HepG2 (cell line): ENCODE results near the gene PTPN12. TPM values are rescaled to one million over a fixed set of nuclear protein-coding genes. Genes with fewer than 3 reads are reported as not detected.

Experiments used
- ATAC-seq: fragments of 200-7000 bp; cut with Tn5 transposase; 3 replicates; pipeline ENCODE4 v1.9.1; 2020; ENCODE audit warnings: mild to moderate bottlenecking, moderate library complexity
- BruUV-seq: library from RNA; stranded (reverse); fragments of 400-500 nt; replicated peaks from 2 replicates; lab custom pipeline; 2021; lab: Mats Ljungman, UMichigan
- CTCF ChIA-PET: fragments of 300-600 bp; formaldehyde crosslinking; extraction: SDS; loops from one replicate; lab custom pipeline; 2021; ENCODE audit warnings: low total read pairs, inconsistent platforms, low intra/inter-chr PET ratio; lab: Yijun Ruan, JAX
- POLR2A ChIA-PET: fragments of 350-600 bp; sonication (Branson Sonifier 250); formaldehyde crosslinking; loops from one replicate; lab custom pipeline; 2020; ENCODE audit warnings: antibody characterized with exemption, inconsistent platforms; lab: Yijun Ruan, JAX
- DNase-seq: peaks from one replicate; pipeline ENCODE4 v3.0.0-alpha.2; 2015; ENCODE audit warnings: low spot score
- FAIRE-seq: peaks from 3 replicates; lab custom pipeline; 2011; peaks lifted over from hg19 to GRCh38; lab: Jason Lieb, UNC
- H2AFZ ChIP-seq: one replicate; pipeline ENCODE4 v1.6.1; 2011; ENCODE audit warnings: low read length, inconsistent platforms
- H3K27ac ChIP-seq: fragments of 300-600 bp; 3 replicates; pipeline ENCODE4 v1.8.0; 2011; ENCODE audit warnings: mixed run types, mild to moderate bottlenecking, mixed read lengths, low read length, inconsistent platforms; ENCODE audit not compliant: insufficient read depth; ENCODE audit errors: extremely low read length
- H3K27me3 ChIP-seq, 2 experiments: fragments of 200-600 bp in 1 of 2; 2 replicates in 1 of 2; 3 replicates in 1 of 2; pipeline versions ENCODE4 v1.6.0 to v1.8.0; 2011; ENCODE audit warnings: low read length in 2 of 2, mild to moderate bottlenecking in 2 of 2, moderate library complexity in 2 of 2, inconsistent platforms in 1 of 2; ENCODE audit not compliant: insufficient read depth in 2 of 2, control insufficient read depth in 1 of 2
- H3K36me3 ChIP-seq, 2 experiments: fragments of 200-600 bp in 1 of 2; replicated peaks in 1 of 2; 2 replicates in 1 of 2; 3 replicates in 1 of 2; pipeline versions ENCODE4 v1.5.1 to v1.8.0; 2011; ENCODE audit warnings: low read length in 2 of 2, inconsistent platforms in 1 of 2; ENCODE audit not compliant: insufficient read depth in 2 of 2, control insufficient read depth in 1 of 2
- H3K4me1 ChIP-seq: 2 replicates; pipeline ENCODE4 v1.5.1; 2012; ENCODE audit warnings: low read length, inconsistent platforms; ENCODE audit not compliant: insufficient read depth
- H3K4me2 ChIP-seq: 2 replicates; pipeline ENCODE4 v1.6.0; 2011; ENCODE audit warnings: low read depth, low read length, inconsistent platforms
- H3K4me3 ChIP-seq, 3 experiments: fragments of 200-600 bp in 1 of 3; sonication (generic), shearing (Covaris generic) in 1 of 3; replicated peaks in 1 of 3; 2 replicates each; pipeline ENCODE4 v1.5.1; 2011 to 2016; ENCODE audit warnings: low read length in 3 of 3, inconsistent platforms in 2 of 3, low read depth in 2 of 3, mild to moderate bottlenecking in 2 of 3, control low read depth in 1 of 3, mixed read lengths in 1 of 3; ENCODE audit not compliant: insufficient read depth in 1 of 3
- H3K79me2 ChIP-seq: one replicate; pipeline ENCODE4 v1.6.1; 2011; ENCODE audit warnings: low read length, inconsistent platforms; ENCODE audit not compliant: insufficient read depth
- H3K9ac ChIP-seq: 2 replicates; pipeline ENCODE4 v1.6.0; 2011; ENCODE audit warnings: mild to moderate bottlenecking, low read depth, low read length, inconsistent platforms; ENCODE audit not compliant: insufficient read depth
- H3K9me3 ChIP-seq: 2 replicates; pipeline ENCODE4 v1.5.1; 2012; ENCODE audit warnings: mild to moderate bottlenecking, low read length
- H4K20me1 ChIP-seq: 2 replicates; pipeline ENCODE4 v1.6.0; 2011; ENCODE audit warnings: inconsistent platforms, mild to moderate bottlenecking, low read length, moderate library complexity; ENCODE audit not compliant: insufficient read depth
- DR1 ChIP-seq: sonication (generic); formaldehyde crosslinking; IDR thresholded peaks from 2 replicates; pipeline ENCODE4 v1.8.0; 2021; ENCODE audit warnings: mild to moderate bottlenecking, missing genetic modification reagents, inconsistent platforms
- MAFF ChIP-seq: IDR thresholded peaks from 2 replicates; pipeline ENCODE4 v1.6.1; 2011; ENCODE audit warnings: low read depth, low read length, improper control_type of control experiment
- MAFK ChIP-seq, 2 experiments: IDR thresholded peaks in 1 of 2; conservative IDR thresholded peaks in 1 of 2; 2 replicates each; pipeline ENCODE4 v1.6.1; 2011; ENCODE audit warnings: improper control_type of control experiment in 2 of 2, low read length in 2 of 2
- MIER3 ChIP-seq: IDR thresholded peaks from 2 replicates; pipeline ENCODE4 v1.6.1; 2016; ENCODE audit warnings: missing compliant biosample characterization, borderline replicate concordance
- NCOR1 ChIP-seq: fragments of 200-600 bp; sonication (generic); IDR thresholded peaks from 2 replicates; pipeline ENCODE4 v1.7.0; 2017; ENCODE audit warnings: antibody characterized with exemption, low read length, borderline replicate concordance
- NR2C2 ChIP-seq: sonication (generic); formaldehyde crosslinking; IDR thresholded peaks from 2 replicates; pipeline ENCODE4 v1.4.0; 2020; ENCODE audit warnings: missing genetic modification reagents, mild to moderate bottlenecking, moderate library complexity, borderline replicate concordance
- PITX1 ChIP-seq: sonication (generic); formaldehyde crosslinking; IDR thresholded peaks from 2 replicates; pipeline ENCODE4 v1.5.1; 2020; ENCODE audit warnings: mild to moderate bottlenecking, missing genetic modification reagents
- SP1 ChIP-seq, 2 experiments: fragments of 450-650 bp in 1 of 2; sonication (generic) in 1 of 2; formaldehyde crosslinking in 1 of 2; IDR thresholded peaks; 2 replicates each; pipeline versions ENCODE4 v1.4.0 to v1.6.1; 2016 to 2020; ENCODE audit warnings: missing genetic modification reagents in 1 of 2
- TCF7 ChIP-seq: sonication (generic); IDR thresholded peaks from 2 replicates; pipeline ENCODE4 v1.6.1; 2016; ENCODE audit warnings: antibody characterized with exemption, low read depth
- ZEB1 ChIP-seq: IDR thresholded peaks from 2 replicates; pipeline ENCODE4 v1.6.1; 2012; ENCODE audit warnings: mild to moderate bottlenecking, low read depth, inconsistent platforms; ENCODE audit not compliant: insufficient replicate concordance
- ZNF33A ChIP-seq: sonication (generic); formaldehyde crosslinking; IDR thresholded peaks from 2 replicates; pipeline ENCODE4 v1.5.1; 2020; ENCODE audit warnings: missing genetic modification reagents, mild to moderate bottlenecking, moderate library complexity, borderline replicate concordance
- WGBS: methylation state at CpG from one replicate; pipeline ENCODE4 v1.1.6; 2017; ENCODE audit warnings: low lambda C conversion rate; 5-methylcytosine and 5-hydroxymethylcytosine counted together
- in situ Hi-C: cut with HindIII; loops from 2 replicates; pipeline ENCODE4 v1.10.0; 2017; ENCODE audit warnings: low pct_unique_long_range_greater_than_20kb; ENCODE audit not compliant: extremely low pct_ligation_motif_present
- intact Hi-C: fragments of 100-400 bp; cut with micrococcal nuclease; formaldehyde crosslinking; loops from one replicate; pipeline ENCODE4 v1.10.0; 2022; ENCODE audit not compliant: unreplicated experiment
- polyA plus RNA-seq, 8 experiments: library from polyadenylated mRNA; depleted of rRNA in 3 of 8; stranded (reverse) in 7 of 8; unstranded in 1 of 8; fragments of >200 nt; fragmentation: Illumina TruSeq in 4 of 8; extraction: Trizol in 4 of 8; gene quantifications; 2 replicates each; pipeline versions ENCODE4 v1.2.1 to v1.2.3, GENCODE V29; 2011 to 2016; ENCODE audit warnings: low read depth in 4 of 8, missing spikeins in 1 of 8, mixed read lengths in 1 of 8; ENCODE audit not compliant: insufficient read depth in 1 of 8
- total RNA-seq, 5 experiments: library from RNA; depleted of rRNA; stranded (reverse); fragments of >200 nt; fragmentation: Illumina TruSeq; extraction: Trizol; gene quantifications; 2 replicates each; pipeline ENCODE4 v1.2.3, GENCODE V29; 2016; ENCODE audit warnings: low read depth in 1 of 5
- TF ChIP-seq, protein P1 (sequence below): sonication (generic); formaldehyde crosslinking; IDR thresholded peaks from 2 replicates; pipeline ENCODE4 v1.5.1; 2020; ENCODE audit warnings: mild to moderate bottlenecking, missing genetic modification reagents
- TF ChIP-seq, protein P2 (sequence below): sonication (generic); formaldehyde crosslinking; IDR thresholded peaks from 2 replicates; pipeline ENCODE4 v1.4.0; 2020; ENCODE audit warnings: missing genetic modification reagents
- TF ChIP-seq, protein P3 (sequence below): IDR thresholded peaks from 2 replicates; pipeline ENCODE4 v1.4.0; 2020; ENCODE audit warnings: mild to moderate bottlenecking, missing genetic modification reagents

PTPN12 gene
- total and polyA plus RNA-seq, 2 of the 13 experiments (the other 11 are each of a cell fraction or from before 2014, with no cell fraction given) = 22.9 to 56.8 TPM

DNA sequence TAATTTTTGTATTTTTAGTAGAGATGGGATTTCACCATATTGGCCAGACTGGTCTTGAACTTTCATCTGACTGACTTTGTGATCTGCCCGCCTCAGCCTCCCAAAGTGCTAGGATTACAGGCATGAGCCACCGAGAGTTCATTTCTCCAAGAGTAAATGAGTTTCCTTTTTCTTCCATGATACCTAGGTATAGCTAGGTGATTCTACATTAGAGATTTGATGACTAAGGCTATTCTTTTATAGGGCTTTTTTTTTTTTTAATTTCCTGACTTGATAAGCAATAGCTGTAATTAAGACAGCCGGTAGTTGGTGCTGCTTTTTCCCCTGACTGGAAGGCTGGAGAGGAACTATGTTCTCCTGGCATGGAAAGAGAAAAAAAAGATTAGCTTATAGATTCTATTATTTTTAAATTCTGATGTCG, 3.3 kb downstream of the PTPN12 start:
- FAIRE-seq (no peak), ATAC-seq (0 out of 3 replicates have a peak, but pooled peaks have one; percentile 1), DNase-seq (peak; percentile 61)
- Histone ChIP-seq H3K27me3 (no peaks in the 10 kb centered on the region; a peak in 1 of 5 replicates), H3K79me2 (peaks cover 87% of the 10 kb centered on the region), H3K4me3 (peak overlapping the region in 2 of 3 experiments; percentile 6 to 95; a peak in 3 of 6 replicates), H4K20me1 (peaks cover 60% of the 10 kb centered on the region), H3K9me3 (no peaks in the 10 kb centered on the region), H3K36me3 (peaks cover 0 to 4% of the 10 kb centered on the region in 2 experiments; a peak in 1 of 5 replicates), H3K4me1 (peaks cover 63% of the 10 kb centered on the region), H3K4me2 (peak overlapping the region; percentile 79), H3K27ac (peak overlapping the region; percentile 94), H3K9ac (no peak overlapping the region), H2AFZ (no peak overlapping the region)
- in situ Hi-C loops (no loop called here), intact Hi-C loops (no loop called here)
- no TSS peak for BruUV-seq
- ChIA-PET CTCF (no interaction called here), POLR2A (interaction anchor here (1.0 to 1.4 kb wide), 4 partner anchors 9 to 130 kb away, joined by 3 to 5 read pairs (median 4); partner anchors contain the start of gene GSAP)
- 54% methylated on average over 4 of the region's 4 CpGs for WGBS
- TF ChIP-seq SP1 (IDR thresholded peaks at IDR 0.05) (no peak), SP1 (CRISPR knock-in tag; IDR thresholded peaks at IDR 0.05) (no peak), DR1 (no peak), MAFK (conservative IDR thresholded peaks at IDR 0.05 in 1 of 2, IDR thresholded peaks at IDR 0.05 in 1 of 2; ENCODE audit: low read length in 2 of 2) (peak; percentile 70 to 80), PITX1 (0 out of 2 replicates have a peak, but pooled peaks have one; percentile 26), NCOR1 (peak; percentile 53; the same call in 1 of the 2 replicates), TCF7 (peak; percentile 45; the same call in 1 of the 2 replicates), NR2C2 (CRISPR knock-in tag) (peak; percentile 23; the same call in 1 of the 2 replicates), MAFF (peak; percentile 51), ZEB1 (peak; percentile 2), MIER3 (CRISPR knock-in tag) (no peak), ZNF33A (CRISPR knock-in tag) (no peak)
- TF ChIP-seq, protein P1, sequence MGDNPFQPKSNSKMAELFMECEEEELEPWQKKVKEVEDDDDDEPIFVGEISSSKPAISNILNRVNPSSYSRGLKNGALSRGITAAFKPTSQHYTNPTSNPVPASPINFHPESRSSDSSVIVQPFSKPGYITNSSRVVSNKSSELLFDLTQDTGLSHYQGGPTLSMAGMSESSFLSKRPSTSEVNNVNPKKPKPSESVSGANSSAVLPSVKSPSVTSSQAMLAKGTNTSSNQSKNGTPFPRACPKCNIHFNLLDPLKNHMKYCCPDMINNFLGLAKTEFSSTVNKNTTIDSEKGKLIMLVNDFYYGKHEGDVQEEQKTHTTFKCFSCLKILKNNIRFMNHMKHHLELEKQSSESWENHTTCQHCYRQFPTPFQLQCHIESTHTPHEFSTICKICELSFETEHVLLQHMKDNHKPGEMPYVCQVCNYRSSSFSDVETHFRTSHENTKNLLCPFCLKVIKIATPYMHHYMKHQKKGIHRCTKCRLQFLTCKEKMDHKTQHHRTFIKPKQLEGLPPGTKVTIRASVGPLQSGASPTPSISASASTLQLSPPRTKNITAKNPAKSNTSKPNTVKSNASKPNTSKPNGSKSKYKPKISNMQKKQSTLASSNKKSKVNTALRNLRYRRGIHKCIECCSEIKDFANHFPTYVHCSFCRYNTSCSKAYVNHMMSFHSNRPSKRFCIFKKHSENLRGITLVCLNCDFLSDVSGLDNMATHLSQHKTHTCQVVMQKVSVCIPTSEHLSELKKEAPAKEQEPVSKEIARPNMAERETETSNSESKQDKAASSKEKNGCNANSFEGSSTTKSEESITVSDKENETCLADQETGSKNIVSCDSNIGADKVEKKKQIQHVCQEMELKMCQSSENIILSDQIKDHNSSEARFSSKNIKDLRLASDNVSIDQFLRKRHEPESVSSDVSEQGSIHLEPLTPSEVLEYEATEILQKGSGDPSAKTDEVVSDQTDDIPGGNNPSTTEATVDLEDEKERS = 0 out of 2 replicates have a peak, but pooled peaks have one; percentile 20
- TF ChIP-seq, protein P2, sequence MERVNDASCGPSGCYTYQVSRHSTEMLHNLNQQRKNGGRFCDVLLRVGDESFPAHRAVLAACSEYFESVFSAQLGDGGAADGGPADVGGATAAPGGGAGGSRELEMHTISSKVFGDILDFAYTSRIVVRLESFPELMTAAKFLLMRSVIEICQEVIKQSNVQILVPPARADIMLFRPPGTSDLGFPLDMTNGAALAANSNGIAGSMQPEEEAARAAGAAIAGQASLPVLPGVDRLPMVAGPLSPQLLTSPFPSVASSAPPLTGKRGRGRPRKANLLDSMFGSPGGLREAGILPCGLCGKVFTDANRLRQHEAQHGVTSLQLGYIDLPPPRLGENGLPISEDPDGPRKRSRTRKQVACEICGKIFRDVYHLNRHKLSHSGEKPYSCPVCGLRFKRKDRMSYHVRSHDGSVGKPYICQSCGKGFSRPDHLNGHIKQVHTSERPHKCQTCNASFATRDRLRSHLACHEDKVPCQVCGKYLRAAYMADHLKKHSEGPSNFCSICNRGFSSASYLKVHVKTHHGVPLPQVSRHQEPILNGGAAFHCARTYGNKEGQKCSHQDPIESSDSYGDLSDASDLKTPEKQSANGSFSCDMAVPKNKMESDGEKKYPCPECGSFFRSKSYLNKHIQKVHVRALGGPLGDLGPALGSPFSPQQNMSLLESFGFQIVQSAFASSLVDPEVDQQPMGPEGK (CRISPR knock-in tag) = 0 out of 2 replicates have a peak, but pooled peaks have one; percentile 29
- TF ChIP-seq, protein P3, sequence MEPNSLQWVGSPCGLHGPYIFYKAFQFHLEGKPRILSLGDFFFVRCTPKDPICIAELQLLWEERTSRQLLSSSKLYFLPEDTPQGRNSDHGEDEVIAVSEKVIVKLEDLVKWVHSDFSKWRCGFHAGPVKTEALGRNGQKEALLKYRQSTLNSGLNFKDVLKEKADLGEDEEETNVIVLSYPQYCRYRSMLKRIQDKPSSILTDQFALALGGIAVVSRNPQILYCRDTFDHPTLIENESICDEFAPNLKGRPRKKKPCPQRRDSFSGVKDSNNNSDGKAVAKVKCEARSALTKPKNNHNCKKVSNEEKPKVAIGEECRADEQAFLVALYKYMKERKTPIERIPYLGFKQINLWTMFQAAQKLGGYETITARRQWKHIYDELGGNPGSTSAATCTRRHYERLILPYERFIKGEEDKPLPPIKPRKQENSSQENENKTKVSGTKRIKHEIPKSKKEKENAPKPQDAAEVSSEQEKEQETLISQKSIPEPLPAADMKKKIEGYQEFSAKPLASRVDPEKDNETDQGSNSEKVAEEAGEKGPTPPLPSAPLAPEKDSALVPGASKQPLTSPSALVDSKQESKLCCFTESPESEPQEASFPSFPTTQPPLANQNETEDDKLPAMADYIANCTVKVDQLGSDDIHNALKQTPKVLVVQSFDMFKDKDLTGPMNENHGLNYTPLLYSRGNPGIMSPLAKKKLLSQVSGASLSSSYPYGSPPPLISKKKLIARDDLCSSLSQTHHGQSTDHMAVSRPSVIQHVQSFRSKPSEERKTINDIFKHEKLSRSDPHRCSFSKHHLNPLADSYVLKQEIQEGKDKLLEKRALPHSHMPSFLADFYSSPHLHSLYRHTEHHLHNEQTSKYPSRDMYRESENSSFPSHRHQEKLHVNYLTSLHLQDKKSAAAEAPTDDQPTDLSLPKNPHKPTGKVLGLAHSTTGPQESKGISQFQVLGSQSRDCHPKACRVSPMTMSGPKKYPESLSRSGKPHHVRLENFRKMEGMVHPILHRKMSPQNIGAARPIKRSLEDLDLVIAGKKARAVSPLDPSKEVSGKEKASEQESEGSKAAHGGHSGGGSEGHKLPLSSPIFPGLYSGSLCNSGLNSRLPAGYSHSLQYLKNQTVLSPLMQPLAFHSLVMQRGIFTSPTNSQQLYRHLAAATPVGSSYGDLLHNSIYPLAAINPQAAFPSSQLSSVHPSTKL = peak; percentile 46; the same call in 1 of the 2 replicates
